Measurements from ENCODE around the gene SORCS1.

The SORCS1 gene

DNA sequence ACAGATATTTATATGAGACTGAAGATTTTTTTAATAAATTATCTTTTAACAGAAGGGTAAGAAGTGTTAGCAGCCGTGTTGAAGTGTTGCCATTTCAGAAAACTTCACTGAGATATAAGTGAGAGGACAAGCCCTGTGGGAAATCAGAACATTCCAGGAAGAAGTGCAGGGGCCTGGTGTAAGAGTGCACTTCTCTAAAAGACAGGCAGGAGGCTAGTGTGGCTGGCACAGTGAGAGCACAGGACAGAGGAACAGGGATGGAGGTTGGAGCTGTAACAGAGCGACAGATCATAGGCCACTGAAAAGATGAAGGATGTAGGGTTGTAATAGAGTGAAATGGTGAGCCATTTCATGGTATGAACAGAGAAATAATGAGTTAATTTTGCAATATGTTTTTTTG lies 608.9 kb downstream of the SORCS1 start:
- Histone ChIP-seq H3K36me3 (ENCODE audit: control insufficient read depth, insufficient read depth, low read length) (no peaks in the 10 kb centered on the region), H3K9me3 (ENCODE audit: control insufficient read depth, low read length) (no peaks in the 10 kb centered on the region), H3K27ac (ENCODE audit: insufficient read depth, low read depth, low read length, poor library complexity, severe bottlenecking) (no peak overlapping the region), H3K4me1 (ENCODE audit: control insufficient read depth, insufficient read depth, low read length) (no peaks in the 10 kb centered on the region), H3K27me3 (ENCODE audit: control insufficient read depth, insufficient read depth, low read length, poor library complexity, severe bottlenecking) (no peaks in the 10 kb centered on the region), H3K4me3 (ENCODE audit: insufficient read depth, low read depth, low read length) (no peak overlapping the region)
- WGBS, 2 experiments: 93% methylated on average over 2 of the region's 2 CpGs

DNA sequence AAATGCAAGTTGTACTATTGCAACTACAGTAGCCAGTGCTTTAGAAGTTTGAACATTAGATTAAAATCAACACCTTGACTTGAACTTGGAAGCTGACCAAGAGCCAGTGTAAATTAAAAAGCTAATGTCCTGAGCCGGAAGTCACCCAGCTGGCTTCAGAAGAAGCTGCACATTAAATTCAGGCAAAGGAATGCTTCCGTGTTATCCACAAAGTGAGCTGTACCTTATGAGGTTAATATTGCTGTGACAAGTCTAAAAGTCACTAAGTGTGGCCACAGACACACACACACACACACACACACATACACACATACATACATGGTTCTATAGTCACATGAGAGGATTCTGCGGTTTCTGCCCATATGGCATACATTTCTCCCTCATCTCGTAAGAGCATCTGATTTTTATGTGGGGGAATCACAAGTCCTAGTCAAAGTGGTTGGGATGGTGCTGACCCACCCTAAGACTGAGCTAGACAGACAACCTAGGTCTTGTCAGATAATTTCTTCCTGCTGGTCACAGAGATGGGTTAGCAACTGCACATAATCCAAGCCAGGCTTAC lies 612.9 kb downstream of the SORCS1 start:
- Histone ChIP-seq H3K27me3 (ENCODE audit: control insufficient read depth, insufficient read depth, low read length, poor library complexity, severe bottlenecking) (no peaks in the 10 kb centered on the region), H3K9me3 (ENCODE audit: control insufficient read depth, low read length) (no peaks in the 10 kb centered on the region), H3K4me3 (ENCODE audit: insufficient read depth, low read depth, low read length) (no peak overlapping the region), H3K36me3 (ENCODE audit: control insufficient read depth, insufficient read depth, low read length) (no peaks in the 10 kb centered on the region), H3K4me1 (ENCODE audit: control insufficient read depth, insufficient read depth, low read length) (no peaks in the 10 kb centered on the region), H3K27ac (ENCODE audit: insufficient read depth, low read depth, low read length, poor library complexity, severe bottlenecking) (no peak overlapping the region)
- WGBS, 2 experiments: 96 to 98% methylated on average over 4 of the region's 4 CpGs

DNA sequence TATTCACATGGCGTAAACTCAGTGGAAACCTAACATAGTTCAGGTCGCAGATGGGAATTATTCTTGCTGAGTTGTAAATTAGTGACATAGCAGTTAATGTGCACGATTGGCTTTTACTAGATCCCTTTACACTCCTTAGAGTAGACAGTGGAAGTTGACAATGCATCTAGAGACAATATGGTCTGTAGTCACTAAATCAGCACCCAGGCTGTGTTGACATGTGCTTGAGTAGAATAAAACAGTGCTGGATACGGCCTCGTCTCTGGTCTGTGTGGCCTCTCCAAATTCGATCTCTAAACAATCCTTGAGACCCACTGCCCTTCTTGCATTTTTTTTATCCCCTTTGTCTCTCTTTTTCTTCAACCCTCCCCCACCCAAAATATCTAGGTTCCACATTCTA lies 615.7 kb downstream of the SORCS1 start:
- no peaks in the 10 kb centered on the region for H3K27me3 ChIP-seq (ENCODE audit: control insufficient read depth, insufficient read depth, low read length, poor library complexity, severe bottlenecking)
- H3K36me3 ChIP-seq (ENCODE audit: control insufficient read depth, insufficient read depth, low read length): no peaks in the 10 kb centered on the region
- 91 to 93% methylated on average over 6 of the region's 6 CpGs for WGBS, 2 experiments
- no peaks in the 10 kb centered on the region for H3K4me1 ChIP-seq (ENCODE audit: control insufficient read depth, insufficient read depth, low read length)
- no peak overlapping the region for H3K4me3 ChIP-seq (ENCODE audit: insufficient read depth, low read depth, low read length)
- H3K9me3 ChIP-seq (ENCODE audit: control insufficient read depth, low read length): no peaks in the 10 kb centered on the region
- H3K27ac ChIP-seq (ENCODE audit: insufficient read depth, low read depth, low read length, poor library complexity, severe bottlenecking): no peak overlapping the region

DNA sequence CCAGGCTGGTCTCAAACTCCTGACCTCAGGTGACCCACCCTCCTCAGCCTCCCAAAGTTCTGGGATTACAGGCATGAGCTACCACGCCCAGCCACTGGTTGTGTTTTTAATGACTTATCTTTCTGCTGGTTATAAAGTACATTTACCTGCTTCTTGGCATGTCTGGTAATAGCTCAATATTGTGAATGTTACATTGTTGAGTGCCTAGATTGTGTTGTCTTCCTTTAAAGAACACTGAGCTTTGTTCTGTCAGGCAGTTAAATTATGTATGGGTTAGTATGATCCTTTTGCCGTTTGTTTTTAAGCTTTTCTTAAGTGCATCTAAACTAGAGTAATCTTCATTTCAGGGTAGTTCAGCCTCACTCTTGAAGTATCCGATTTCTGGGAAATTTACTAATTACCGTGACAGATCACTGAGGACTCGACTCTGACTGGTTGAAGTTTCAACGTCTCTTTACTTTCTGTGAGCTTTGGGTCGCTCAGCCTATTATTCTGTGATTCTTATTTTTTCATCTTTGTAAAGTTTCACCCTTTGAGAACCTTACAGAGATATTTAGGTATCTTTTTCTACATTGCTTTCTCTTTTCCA lies 617.4 kb downstream of the SORCS1 start:
- Histone ChIP-seq H3K9me3 (ENCODE audit: control insufficient read depth, low read length) (no peaks in the 10 kb centered on the region), H3K4me3 (ENCODE audit: insufficient read depth, low read depth, low read length) (no peak overlapping the region), H3K4me1 (ENCODE audit: control insufficient read depth, insufficient read depth, low read length) (no peaks in the 10 kb centered on the region), H3K27me3 (ENCODE audit: control insufficient read depth, insufficient read depth, low read length, poor library complexity, severe bottlenecking) (no peaks in the 10 kb centered on the region), H3K36me3 (ENCODE audit: control insufficient read depth, insufficient read depth, low read length) (no peaks in the 10 kb centered on the region), H3K27ac (ENCODE audit: insufficient read depth, low read depth, low read length, poor library complexity, severe bottlenecking) (no peak overlapping the region)
- WGBS, 2 experiments: 88 to 91% methylated on average over 7 of the region's 7 CpGs

DNA sequence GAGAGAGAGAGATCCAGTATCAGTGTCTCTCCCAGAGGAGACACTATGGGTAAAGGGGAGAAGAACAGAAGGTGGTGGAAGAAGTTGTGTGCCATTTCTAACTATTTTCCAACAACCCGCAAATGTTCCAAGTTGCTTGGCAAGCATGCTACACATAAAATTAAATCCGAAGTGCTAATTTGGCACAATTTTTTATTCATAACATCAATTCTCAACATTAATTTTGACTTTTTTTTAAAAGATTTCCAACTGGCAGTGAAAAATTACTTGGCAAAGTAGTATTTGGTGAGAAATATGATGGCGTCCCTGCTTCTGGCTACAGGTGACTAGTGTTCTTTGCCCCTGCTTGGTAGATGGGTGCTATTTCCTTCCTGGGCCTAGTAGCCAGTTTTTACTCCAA lies 622.0 kb downstream of the SORCS1 start:
- 90 to 95% methylated on average over 3 of the region's 3 CpGs for WGBS, 2 experiments
- no peaks in the 10 kb centered on the region for H3K4me1 ChIP-seq (ENCODE audit: control insufficient read depth, insufficient read depth, low read length)

DNA sequence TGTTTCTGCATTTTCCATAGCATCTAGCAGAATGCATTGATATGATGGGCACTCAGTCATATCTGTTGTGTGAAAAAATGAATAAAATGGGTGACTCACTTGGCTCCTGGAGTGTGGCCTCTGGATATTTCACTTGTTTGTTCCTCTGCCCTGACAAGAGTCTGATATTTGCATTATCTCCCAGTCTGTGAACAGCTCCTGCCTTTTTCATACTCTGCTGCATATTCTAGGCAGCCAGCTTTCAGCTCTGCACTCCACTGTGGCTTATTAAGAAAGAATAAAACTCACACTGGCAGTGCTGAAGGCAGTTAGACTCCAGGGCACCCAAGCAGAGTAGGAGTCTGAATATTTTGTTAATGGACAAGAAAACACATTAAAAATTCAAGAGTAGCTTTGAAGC lies 623.9 kb downstream of the SORCS1 start:
- Histone ChIP-seq H3K27me3 (ENCODE audit: control insufficient read depth, insufficient read depth, low read length, poor library complexity, severe bottlenecking) (no peaks in the 10 kb centered on the region), H3K4me3 (ENCODE audit: insufficient read depth, low read depth, low read length) (no peak overlapping the region), H3K4me1 (ENCODE audit: control insufficient read depth, insufficient read depth, low read length) (no peaks in the 10 kb centered on the region), H3K27ac (ENCODE audit: insufficient read depth, low read depth, low read length, poor library complexity, severe bottlenecking) (no peak overlapping the region), H3K36me3 (ENCODE audit: control insufficient read depth, insufficient read depth, low read length) (no peaks in the 10 kb centered on the region), H3K9me3 (ENCODE audit: control insufficient read depth, low read length) (no peaks in the 10 kb centered on the region)

More for the DNA sequence above, 622.0 kb downstream of the SORCS1 start:
- Histone ChIP-seq H3K27me3 (ENCODE audit: control insufficient read depth, insufficient read depth, low read length, poor library complexity, severe bottlenecking) (no peaks in the 10 kb centered on the region), H3K4me3 (ENCODE audit: insufficient read depth, low read depth, low read length) (no peak overlapping the region), H3K27ac (ENCODE audit: insufficient read depth, low read depth, low read length, poor library complexity, severe bottlenecking) (no peak overlapping the region), H3K36me3 (ENCODE audit: control insufficient read depth, insufficient read depth, low read length) (no peaks in the 10 kb centered on the region), H3K9me3 (ENCODE audit: control insufficient read depth, low read length) (no peaks in the 10 kb centered on the region)

DNA sequence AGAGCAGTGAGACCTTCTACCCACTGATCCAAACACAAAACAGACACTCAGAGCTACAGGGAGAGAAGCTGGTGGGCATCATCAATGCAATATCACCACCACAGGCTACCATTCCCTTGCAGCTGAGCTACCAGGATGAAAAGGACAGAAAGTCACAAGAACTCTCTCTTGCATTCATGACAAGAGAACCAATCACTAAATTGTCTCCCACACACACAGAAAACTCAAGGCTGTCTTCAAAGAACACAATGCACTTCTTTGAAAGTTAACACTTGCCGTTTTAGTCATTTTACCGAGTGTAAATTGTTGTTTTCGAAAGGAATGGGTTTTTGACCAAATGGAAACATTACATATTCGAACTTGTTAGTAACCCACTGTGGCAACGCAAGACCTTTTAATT lies 626.6 kb downstream of the SORCS1 start:
- Histone ChIP-seq H3K9me3 (ENCODE audit: control insufficient read depth, low read length) (no peaks in the 10 kb centered on the region), H3K27me3 (ENCODE audit: control insufficient read depth, insufficient read depth, low read length, poor library complexity, severe bottlenecking) (no peaks in the 10 kb centered on the region), H3K4me1 (ENCODE audit: control insufficient read depth, insufficient read depth, low read length) (no peaks in the 10 kb centered on the region), H3K4me3 (ENCODE audit: insufficient read depth, low read depth, low read length) (no peak overlapping the region), H3K27ac (ENCODE audit: insufficient read depth, low read depth, low read length, poor library complexity, severe bottlenecking) (no peak overlapping the region), H3K36me3 (ENCODE audit: control insufficient read depth, insufficient read depth, low read length) (no peaks in the 10 kb centered on the region)
- 75 to 91% methylated on average over 5 of the region's 5 CpGs for WGBS, 2 experiments

DNA sequence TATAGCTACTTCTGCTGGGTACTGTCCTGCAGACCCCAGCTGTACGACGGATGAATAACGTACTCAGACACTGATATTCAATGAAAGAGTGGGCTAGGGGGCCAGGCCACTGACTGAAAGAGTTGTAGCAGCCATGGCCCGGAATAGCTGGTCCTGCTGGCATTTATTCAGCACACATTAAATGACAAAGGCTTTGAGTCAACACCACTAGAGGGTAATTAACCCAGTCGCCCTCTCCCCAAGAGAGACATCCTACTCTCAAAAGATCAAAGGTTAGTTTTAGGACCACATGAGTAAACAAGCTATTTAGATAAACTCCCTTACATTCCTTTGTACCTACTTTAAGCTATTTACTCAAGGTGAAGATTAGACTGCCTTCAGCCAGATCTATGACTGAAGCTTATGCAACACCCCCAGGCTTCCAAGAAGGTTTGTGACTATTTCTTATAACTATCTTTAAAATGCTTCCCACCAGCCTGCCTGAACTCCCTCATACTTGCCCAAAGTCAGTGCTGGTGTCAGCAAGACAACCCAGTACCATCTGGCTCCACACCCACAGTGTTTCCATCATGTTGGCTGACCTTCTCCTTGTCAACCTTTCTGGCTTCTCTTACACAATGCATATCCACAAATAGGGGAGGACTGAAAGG lies 629.1 kb downstream of the SORCS1 start:
- Histone ChIP-seq H3K4me3 (ENCODE audit: insufficient read depth, low read depth, low read length) (no peak overlapping the region), H3K27me3 (ENCODE audit: control insufficient read depth, insufficient read depth, low read length, poor library complexity, severe bottlenecking) (no peaks in the 10 kb centered on the region), H3K36me3 (ENCODE audit: control insufficient read depth, insufficient read depth, low read length) (no peaks in the 10 kb centered on the region), H3K4me1 (ENCODE audit: control insufficient read depth, insufficient read depth, low read length) (no peaks in the 10 kb centered on the region), H3K9me3 (ENCODE audit: control insufficient read depth, low read length) (no peaks in the 10 kb centered on the region), H3K27ac (ENCODE audit: insufficient read depth, low read depth, low read length, poor library complexity, severe bottlenecking) (no peak overlapping the region)
- WGBS, 2 experiments: 43 to 45% methylated on average over 5 of the region's 5 CpGs

DNA sequence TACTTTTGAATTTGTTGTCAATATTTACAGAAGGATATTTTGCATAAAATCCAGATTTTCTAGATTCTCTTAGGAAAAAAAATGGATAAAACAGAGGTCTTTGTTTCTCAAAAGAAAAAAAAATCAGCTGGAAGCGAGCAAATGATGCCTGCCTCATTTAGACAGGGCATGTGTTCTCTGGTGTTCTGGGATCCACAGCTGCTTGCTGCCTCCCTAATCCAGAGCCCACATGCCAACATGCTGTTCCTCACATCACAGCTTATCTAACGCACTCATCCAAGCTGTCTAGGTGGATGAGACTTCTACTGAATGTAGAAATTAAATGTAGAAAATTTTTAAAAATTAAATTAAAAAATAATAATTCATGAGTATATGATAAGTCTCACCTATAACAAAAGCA lies 630.1 kb downstream of the SORCS1 start:
- WGBS, 2 experiments: 95 to 100% methylated on average over 1 of the region's 2 CpGs
- no peak overlapping the region for H3K27ac ChIP-seq (ENCODE audit: insufficient read depth, low read depth, low read length, poor library complexity, severe bottlenecking)
- H3K4me3 ChIP-seq (ENCODE audit: insufficient read depth, low read depth, low read length): no peak overlapping the region
- H3K4me1 ChIP-seq (ENCODE audit: control insufficient read depth, insufficient read depth, low read length): no peaks in the 10 kb centered on the region
- no peaks in the 10 kb centered on the region for H3K36me3 ChIP-seq (ENCODE audit: control insufficient read depth, insufficient read depth, low read length)
- no peaks in the 10 kb centered on the region for H3K27me3 ChIP-seq (ENCODE audit: control insufficient read depth, insufficient read depth, low read length, poor library complexity, severe bottlenecking)
- no peaks in the 10 kb centered on the region for H3K9me3 ChIP-seq (ENCODE audit: control insufficient read depth, low read length)

DNA sequence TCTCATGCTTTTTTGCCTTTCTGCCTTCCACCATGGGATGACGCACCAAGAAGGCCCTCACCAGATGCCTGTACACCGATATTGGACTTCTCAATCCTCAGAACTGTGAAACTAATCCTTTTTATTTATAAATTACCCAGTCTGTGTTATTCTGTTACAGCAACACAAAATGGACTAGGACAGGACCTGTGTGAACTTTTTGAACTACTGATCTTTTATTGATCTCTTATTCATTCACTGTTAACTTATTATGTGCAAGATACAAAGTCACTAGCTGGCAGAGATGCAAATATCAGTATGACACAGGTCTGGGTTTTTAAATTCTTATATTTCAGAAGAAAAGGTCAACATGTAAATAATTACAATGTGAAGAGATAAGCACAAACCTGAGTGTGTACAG lies 635.8 kb downstream of the SORCS1 start:
- H3K27me3 ChIP-seq (ENCODE audit: control insufficient read depth, insufficient read depth, low read length, poor library complexity, severe bottlenecking): no peaks in the 10 kb centered on the region
- no peaks in the 10 kb centered on the region for H3K36me3 ChIP-seq (ENCODE audit: control insufficient read depth, insufficient read depth, low read length)
- H3K9me3 ChIP-seq (ENCODE audit: control insufficient read depth, low read length): no peaks in the 10 kb centered on the region
- no peak overlapping the region for H3K4me3 ChIP-seq (ENCODE audit: insufficient read depth, low read depth, low read length)
- no peaks in the 10 kb centered on the region for H3K4me1 ChIP-seq (ENCODE audit: control insufficient read depth, insufficient read depth, low read length)
- WGBS, 2 experiments: 95 to 99% methylated on average over 2 of the region's 2 CpGs
- no peak overlapping the region for H3K27ac ChIP-seq (ENCODE audit: insufficient read depth, low read depth, low read length, poor library complexity, severe bottlenecking)
